ENCODE results near the gene NEDD9. TPM values are rescaled to one million over a fixed set of nuclear protein-coding genes. Genes with fewer than 3 reads are reported as not detected.

Gene NEDD9
- polyA plus RNA-seq, 1 donor (not counting 4 experiments of a cell fraction or from before 2014, with no cell fraction given): 3.3 TPM

- Histone ChIP-seq H2AFZ (ENCODE audit: control insufficient read depth, low read length) (no peak overlapping the region), H3K27ac (ENCODE audit: control insufficient read depth, insufficient read depth, low read length) (no peak overlapping the region)
- DNase-seq (ENCODE audit: low read depth, low spot score): no peak
Measured at GRCh38 chr6:11149551-11149950, 82.9 kb downstream of the NEDD9 start.

DNA sequence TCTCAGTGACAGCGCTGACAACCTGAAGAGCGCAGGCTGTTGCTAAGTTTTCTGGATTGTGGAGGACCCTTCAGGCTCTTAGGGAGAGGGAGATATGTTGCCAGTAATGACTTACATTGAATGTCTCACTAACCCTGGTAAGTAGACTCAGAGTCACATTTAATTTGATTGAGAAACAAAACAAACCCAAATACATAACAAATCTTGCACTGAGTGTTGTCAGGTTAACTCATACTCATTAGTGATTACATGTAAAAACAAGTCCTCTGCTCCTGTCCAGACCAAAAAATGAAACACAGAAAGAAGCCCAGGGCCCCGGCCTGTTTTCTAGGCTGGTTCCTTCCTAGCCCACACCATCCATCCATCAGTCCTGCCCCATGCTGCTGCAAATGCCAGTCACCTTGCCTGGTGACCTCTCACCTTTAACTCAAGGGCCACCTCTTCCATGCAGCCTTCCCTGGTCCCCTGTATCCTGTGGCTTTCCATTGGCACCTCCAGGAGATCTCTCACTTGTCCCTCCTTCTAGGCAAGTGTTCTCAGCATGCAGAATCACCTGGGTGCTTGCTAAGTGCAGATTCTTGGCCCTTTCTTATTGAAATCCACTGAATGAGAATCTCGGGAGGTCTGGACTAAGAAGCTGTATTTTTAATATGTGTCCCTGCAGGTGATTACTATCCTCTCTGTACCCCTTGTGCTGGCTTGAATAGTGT, 86.2 kb downstream of the NEDD9 start:
- peak overlapping the region; percentile 28 for H3K9ac ChIP-seq (ENCODE audit: control insufficient read depth, extremely low read depth, insufficient read depth, low read length)
- peak overlapping the region; percentile 43 for H3K27ac ChIP-seq (ENCODE audit: control insufficient read depth, insufficient read depth, low read length)
- H3K4me1 ChIP-seq (ENCODE audit: control insufficient read depth, extremely low read depth, insufficient read depth, low read length): peaks cover 38% of the 10 kb centered on the region
- H3K36me3 ChIP-seq (ENCODE audit: control insufficient read depth in 2 of 2, extremely low read depth in 1 of 2, insufficient read depth in 2 of 2, low read length in 2 of 2): no peaks in the 10 kb centered on the region
- H3K4me3 ChIP-seq (ENCODE audit: control insufficient read depth in 2 of 3, extremely low read depth in 1 of 3, insufficient read depth in 2 of 3, low read depth in 1 of 3, low read length in 3 of 3): no peak overlapping the region
- no peaks in the 10 kb centered on the region for H3K79me2 ChIP-seq (ENCODE audit: control insufficient read depth, insufficient read depth, low read length)
- peak overlapping the region; percentile 52 for H2AFZ ChIP-seq (ENCODE audit: control insufficient read depth, low read length)
- TF ChIP-seq, protein P1, sequence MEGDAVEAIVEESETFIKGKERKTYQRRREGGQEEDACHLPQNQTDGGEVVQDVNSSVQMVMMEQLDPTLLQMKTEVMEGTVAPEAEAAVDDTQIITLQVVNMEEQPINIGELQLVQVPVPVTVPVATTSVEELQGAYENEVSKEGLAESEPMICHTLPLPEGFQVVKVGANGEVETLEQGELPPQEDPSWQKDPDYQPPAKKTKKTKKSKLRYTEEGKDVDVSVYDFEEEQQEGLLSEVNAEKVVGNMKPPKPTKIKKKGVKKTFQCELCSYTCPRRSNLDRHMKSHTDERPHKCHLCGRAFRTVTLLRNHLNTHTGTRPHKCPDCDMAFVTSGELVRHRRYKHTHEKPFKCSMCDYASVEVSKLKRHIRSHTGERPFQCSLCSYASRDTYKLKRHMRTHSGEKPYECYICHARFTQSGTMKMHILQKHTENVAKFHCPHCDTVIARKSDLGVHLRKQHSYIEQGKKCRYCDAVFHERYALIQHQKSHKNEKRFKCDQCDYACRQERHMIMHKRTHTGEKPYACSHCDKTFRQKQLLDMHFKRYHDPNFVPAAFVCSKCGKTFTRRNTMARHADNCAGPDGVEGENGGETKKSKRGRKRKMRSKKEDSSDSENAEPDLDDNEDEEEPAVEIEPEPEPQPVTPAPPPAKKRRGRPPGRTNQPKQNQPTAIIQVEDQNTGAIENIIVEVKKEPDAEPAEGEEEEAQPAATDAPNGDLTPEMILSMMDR (optimal IDR thresholded peaks at IDR 0.05 in 1 of 3, IDR thresholded peaks at IDR 0.05 in 1 of 3, conservative IDR thresholded peaks at IDR 0.05 in 1 of 3; ENCODE audit: extremely low read depth in 1 of 3, insufficient read depth in 2 of 3, low read length in 3 of 3): no peak
- TF ChIP-seq EZH2 (IDR thresholded peaks at IDR 0.05; ENCODE audit: low read length): no peak
- no peaks in the 10 kb centered on the region for H3K27me3 ChIP-seq (ENCODE audit: control insufficient read depth, extremely low read depth, insufficient read depth, low read length)
- no peak for DNase-seq (ENCODE audit: low read depth, low spot score)
- dilution Hi-C loops (cut with MboI; ENCODE audit: extremely low pct_ligation_motif_present, low sequenced_read_pairs): no loop called here
- H3K4me2 ChIP-seq (ENCODE audit: control insufficient read depth, extremely low read depth, insufficient read depth, low read depth, low read length): peak overlapping the region; percentile 51
- no peak for FAIRE-seq
- peaks cover 3% of the 10 kb centered on the region for H3K9me1 ChIP-seq (ENCODE audit: control insufficient read depth, extremely low read depth, insufficient read depth, low read length)
- H4K20me1 ChIP-seq (ENCODE audit: control insufficient read depth, extremely low read depth, insufficient read depth, low read length): no peaks in the 10 kb centered on the region
- H3K9me3 ChIP-seq (ENCODE audit: control insufficient read depth, low read depth, low read length): no peaks in the 10 kb centered on the region

More at GRCh38 chr6:11149551-11149950, 82.9 kb downstream of the NEDD9 start:
- H3K9me3 ChIP-seq (ENCODE audit: control insufficient read depth, low read depth, low read length): no peaks in the 10 kb centered on the region
- H3K4me1 ChIP-seq (ENCODE audit: control insufficient read depth, extremely low read depth, insufficient read depth, low read length): peaks cover 15% of the 10 kb centered on the region
- no peak overlapping the region for H3K4me3 ChIP-seq (ENCODE audit: control insufficient read depth in 2 of 3, extremely low read depth in 1 of 3, insufficient read depth in 2 of 3, low read depth in 1 of 3, low read length in 3 of 3)
- no peak for FAIRE-seq
- H3K4me2 ChIP-seq (ENCODE audit: control insufficient read depth, extremely low read depth, insufficient read depth, low read depth, low read length): no peak overlapping the region
- TF ChIP-seq EZH2 (IDR thresholded peaks at IDR 0.05; ENCODE audit: low read length): no peak
- TF ChIP-seq, protein P1 (optimal IDR thresholded peaks at IDR 0.05 in 1 of 3, IDR thresholded peaks at IDR 0.05 in 1 of 3, conservative IDR thresholded peaks at IDR 0.05 in 1 of 3; ENCODE audit: extremely low read depth in 1 of 3, insufficient read depth in 2 of 3, low read length in 3 of 3): no peak
- H3K79me2 ChIP-seq (ENCODE audit: control insufficient read depth, insufficient read depth, low read length): no peaks in the 10 kb centered on the region
- H3K36me3 ChIP-seq (ENCODE audit: control insufficient read depth in 2 of 2, extremely low read depth in 1 of 2, insufficient read depth in 2 of 2, low read length in 2 of 2): no peaks in the 10 kb centered on the region
- H3K27me3 ChIP-seq (ENCODE audit: control insufficient read depth, extremely low read depth, insufficient read depth, low read length): no peaks in the 10 kb centered on the region
- dilution Hi-C loops (cut with MboI; ENCODE audit: extremely low pct_ligation_motif_present, low sequenced_read_pairs): no loop called here
- H3K9ac ChIP-seq (ENCODE audit: control insufficient read depth, extremely low read depth, insufficient read depth, low read length): no peak overlapping the region
- H3K9me1 ChIP-seq (ENCODE audit: control insufficient read depth, extremely low read depth, insufficient read depth, low read length): peaks cover 3% of the 10 kb centered on the region
- no peaks in the 10 kb centered on the region for H4K20me1 ChIP-seq (ENCODE audit: control insufficient read depth, extremely low read depth, insufficient read depth, low read length)
